NB4 (cell line): Measurements from ENCODE around the gene IRX4.

Experiments
- DNase-seq: peaks from one replicate; pipeline ENCODE4 v3.0.0; 2010; ENCODE audit warnings: low read depth
- H3K4me3 ChIP-seq: one replicate; pipeline ENCODE4 v1.5.1; 2011; ENCODE audit warnings: mild to moderate bottlenecking, low read depth, low read length, moderate library complexity
- MYC ChIP-seq: IDR thresholded peaks from 2 replicates; pipeline ENCODE4 v1.6.1; 2011; ENCODE audit warnings: low read depth, low read length
- POLR2A ChIP-seq: IDR thresholded peaks from 2 replicates; pipeline ENCODE4 v1.6.1; 2011; ENCODE audit warnings: mild to moderate bottlenecking; ENCODE audit not compliant: insufficient read length; ENCODE audit errors: extremely low read depth
- TF ChIP-seq, protein P1 (sequence below): IDR thresholded peaks from 2 replicates; pipeline ENCODE4 v1.6.1; 2011; ENCODE audit warnings: low read depth, low read length
- TF ChIP-seq, protein P2 (sequence below): IDR thresholded peaks from one replicate; pipeline ENCODE4 v1.5.1; 2012; ENCODE audit warnings: low read depth, low read length

The IRX4 gene

DNA sequence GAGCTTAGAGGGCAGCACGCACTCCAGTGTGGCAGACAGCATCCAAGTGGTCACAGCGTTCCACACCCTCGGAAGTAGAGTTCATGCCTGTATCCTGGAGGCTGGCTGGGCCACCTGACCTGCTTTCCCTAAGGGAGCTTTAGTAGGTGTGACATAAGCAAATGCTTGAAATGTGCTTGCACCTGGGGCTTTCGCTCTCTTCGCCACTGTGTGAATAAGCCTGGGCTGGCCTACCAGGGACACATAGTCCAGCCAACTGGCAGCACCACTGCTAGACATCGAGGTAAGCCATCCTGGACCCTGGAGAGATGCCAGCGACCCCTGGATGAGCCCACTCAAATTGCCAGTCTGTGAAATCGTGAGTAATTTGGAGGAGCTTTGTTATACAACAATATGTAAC lies 24.9 kb upstream of the IRX4 start:
- TF ChIP-seq MYC, result no peak
- TF ChIP-seq, protein P1, sequence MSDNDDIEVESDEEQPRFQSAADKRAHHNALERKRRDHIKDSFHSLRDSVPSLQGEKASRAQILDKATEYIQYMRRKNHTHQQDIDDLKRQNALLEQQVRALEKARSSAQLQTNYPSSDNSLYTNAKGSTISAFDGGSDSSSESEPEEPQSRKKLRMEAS, result no peak
- no peak for TF ChIP-seq POLR2A
- TF ChIP-seq, protein P2, sequence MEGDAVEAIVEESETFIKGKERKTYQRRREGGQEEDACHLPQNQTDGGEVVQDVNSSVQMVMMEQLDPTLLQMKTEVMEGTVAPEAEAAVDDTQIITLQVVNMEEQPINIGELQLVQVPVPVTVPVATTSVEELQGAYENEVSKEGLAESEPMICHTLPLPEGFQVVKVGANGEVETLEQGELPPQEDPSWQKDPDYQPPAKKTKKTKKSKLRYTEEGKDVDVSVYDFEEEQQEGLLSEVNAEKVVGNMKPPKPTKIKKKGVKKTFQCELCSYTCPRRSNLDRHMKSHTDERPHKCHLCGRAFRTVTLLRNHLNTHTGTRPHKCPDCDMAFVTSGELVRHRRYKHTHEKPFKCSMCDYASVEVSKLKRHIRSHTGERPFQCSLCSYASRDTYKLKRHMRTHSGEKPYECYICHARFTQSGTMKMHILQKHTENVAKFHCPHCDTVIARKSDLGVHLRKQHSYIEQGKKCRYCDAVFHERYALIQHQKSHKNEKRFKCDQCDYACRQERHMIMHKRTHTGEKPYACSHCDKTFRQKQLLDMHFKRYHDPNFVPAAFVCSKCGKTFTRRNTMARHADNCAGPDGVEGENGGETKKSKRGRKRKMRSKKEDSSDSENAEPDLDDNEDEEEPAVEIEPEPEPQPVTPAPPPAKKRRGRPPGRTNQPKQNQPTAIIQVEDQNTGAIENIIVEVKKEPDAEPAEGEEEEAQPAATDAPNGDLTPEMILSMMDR, result no peak
- H3K4me3 ChIP-seq, result no peak overlapping the region
- DNase-seq, result no peak

DNA sequence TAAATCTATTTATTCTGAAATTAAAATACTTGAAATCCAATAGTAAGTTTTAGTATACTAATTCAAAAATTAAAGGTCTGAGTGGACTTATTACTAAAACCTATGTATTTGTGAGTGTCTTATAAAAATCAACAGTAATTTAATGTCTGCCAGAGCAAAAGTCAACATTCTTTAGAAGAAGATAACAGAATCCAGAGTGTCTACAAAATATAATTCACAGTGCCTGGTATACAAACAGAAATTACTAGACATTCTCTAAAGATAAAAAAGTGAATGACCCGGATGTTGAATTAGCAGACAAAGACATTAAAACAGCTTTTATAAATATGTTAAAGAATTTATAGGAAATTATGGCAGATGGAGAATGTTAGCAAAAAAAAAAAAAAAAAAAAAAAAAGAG lies 22.4 kb upstream of the IRX4 start:
- no peak overlapping the region for H3K4me3 ChIP-seq

DNA sequence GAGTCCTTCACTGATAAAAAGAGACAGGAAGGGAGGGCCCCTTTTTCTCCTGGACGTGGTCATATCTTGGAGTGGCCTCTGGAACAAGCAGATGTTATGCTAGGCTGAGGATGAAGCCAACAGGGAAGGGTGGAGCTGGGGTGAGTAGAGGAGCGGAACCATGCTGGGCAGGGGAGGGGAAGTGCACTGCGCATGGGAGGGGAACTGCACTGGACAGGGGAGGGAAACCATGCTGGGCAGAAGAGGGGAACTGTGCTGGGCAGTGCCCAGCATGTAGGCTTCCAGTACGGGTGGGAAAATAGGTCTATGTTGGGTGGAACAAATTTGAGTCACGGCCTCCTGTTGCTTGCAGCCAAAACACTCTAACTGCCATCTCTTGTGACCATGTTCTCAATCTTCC lies 19.3 kb upstream of the IRX4 start:
- DNase-seq, result no peak
- no peak overlapping the region for H3K4me3 ChIP-seq
- TF ChIP-seq, protein P1, result no peak
- no peak for TF ChIP-seq POLR2A
- no peak for TF ChIP-seq MYC
- TF ChIP-seq, protein P2, result no peak

More for the DNA sequence above, 22.4 kb upstream of the IRX4 start:
- TF ChIP-seq, protein P1, result no peak
- no peak for DNase-seq

DNA sequence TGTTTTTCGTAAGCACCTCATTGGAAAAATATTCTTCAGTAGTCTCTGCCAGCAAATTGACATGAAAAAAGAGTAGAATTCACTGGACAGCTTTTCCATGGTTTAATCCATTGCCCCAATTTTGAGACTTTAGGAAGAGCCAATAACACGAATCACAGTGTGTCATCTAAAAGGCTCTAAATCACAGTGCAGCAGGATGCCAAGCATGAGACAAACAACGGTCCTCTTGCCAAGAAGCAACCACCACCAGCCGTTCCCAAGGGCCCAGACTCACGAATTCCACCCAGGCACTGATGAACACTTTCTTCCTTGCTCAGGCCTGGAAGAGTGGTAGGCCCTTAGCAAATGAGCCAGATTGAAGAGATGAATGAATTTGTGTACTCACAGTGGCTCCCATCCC lies 18.3 kb upstream of the IRX4 start:
- DNase-seq, result no peak
- H3K4me3 ChIP-seq, result no peak overlapping the region
- no peak for TF ChIP-seq MYC
- TF ChIP-seq, protein P2, result no peak
- TF ChIP-seq, protein P1, result no peak
- no peak for TF ChIP-seq POLR2A

DNA sequence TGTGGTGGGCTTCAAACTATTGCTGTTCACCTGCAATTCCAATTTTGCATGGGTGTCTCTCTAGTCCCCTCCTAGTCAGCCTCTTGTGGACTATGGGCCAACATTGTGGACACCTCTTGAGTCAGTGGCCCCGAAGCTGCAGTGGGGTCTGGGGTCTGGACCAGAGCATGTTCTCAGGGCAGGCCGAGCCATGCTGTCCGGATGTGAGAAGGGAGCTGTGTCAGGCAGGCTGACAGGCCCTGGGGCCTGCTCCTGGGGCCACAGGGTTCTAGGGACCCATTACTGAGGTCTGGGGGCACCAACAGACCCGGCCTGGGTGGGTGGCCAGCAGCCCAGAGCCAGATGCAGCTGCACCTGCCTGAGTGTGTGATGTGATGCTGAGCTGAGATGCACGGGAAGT lies 16.5 kb upstream of the IRX4 start:
- no peak for DNase-seq
- H3K4me3 ChIP-seq, result no peak overlapping the region
- TF ChIP-seq MYC (no peak), POLR2A (no peak)
- TF ChIP-seq, protein P1, result no peak

DNA sequence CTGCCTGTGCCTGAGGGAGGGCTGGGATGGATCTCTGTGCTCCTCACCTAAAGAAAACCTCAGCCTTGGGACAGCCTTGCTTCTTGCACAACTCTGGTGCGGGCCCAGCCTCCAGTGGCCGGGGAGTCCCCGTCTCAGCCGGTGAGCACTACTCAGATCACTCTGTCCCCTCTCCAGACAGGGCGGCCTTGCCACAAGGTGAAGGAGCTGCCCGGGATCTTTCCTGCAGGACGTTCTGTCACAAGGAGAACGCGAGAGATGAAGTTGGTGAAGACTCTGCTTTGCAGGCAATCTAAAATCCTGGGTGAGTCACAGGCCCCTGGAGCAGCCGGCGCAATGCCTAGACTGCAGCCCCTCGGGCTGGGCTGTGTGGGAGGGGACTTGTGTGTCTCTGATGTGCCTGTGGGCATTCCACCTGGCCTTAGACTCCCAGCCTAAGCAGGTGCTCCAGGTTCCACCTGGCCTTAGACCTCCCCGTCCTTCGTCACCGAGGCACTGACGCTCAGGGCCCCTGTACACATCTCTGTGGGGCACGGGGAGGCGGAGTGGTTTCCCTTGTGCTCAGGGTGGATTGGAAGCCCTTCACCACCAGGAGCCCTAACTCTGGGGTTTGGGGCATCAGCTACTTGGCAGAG lies 15.2 kb upstream of the IRX4 start:
- DNase-seq, result no peak
- no peak overlapping the region for H3K4me3 ChIP-seq
- TF ChIP-seq, protein P1, result no peak
- no peak for TF ChIP-seq POLR2A
- TF ChIP-seq MYC, result no peak
- TF ChIP-seq, protein P2, result no peak

DNA sequence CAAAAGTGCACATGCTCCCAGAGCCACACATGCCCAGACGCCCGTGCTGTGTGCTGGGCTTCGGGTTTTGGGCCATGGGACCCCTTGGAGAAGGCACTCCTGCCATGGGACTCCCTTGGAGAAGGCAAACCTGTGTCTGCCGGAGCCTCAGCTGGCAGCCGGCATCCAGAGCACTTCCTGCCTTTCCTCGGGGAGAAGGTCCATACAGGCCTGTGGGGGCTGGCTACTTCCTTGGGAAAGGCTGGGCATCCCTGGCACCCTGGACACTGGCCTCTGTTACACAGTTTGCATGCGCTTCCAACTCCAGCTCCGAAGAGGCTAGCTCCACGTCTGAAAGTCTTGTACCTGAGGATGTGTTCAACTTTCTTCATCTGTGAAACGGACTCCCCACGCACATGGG lies 14.7 kb upstream of the IRX4 start:
- DNase-seq, result no peak
- no peak for TF ChIP-seq MYC
- TF ChIP-seq, protein P1, result no peak
- no peak for TF ChIP-seq POLR2A
- TF ChIP-seq, protein P2, result no peak
- H3K4me3 ChIP-seq, result no peak overlapping the region
